ENCODE measurements around the gene LBHD1. TPM values are rescaled to one million over a fixed set of nuclear protein-coding genes. Genes with fewer than 3 reads are reported as not detected.
A peak's percentile ranks its signal among the peaks of the same experiment; 100 is the strongest.

Gene LBHD1
- total and polyA plus RNA-seq, 2 of the 13 experiments (the other 11 are each of a cell fraction or from before 2014, with no cell fraction given), result 3.2 to 3.7 TPM

DNA sequence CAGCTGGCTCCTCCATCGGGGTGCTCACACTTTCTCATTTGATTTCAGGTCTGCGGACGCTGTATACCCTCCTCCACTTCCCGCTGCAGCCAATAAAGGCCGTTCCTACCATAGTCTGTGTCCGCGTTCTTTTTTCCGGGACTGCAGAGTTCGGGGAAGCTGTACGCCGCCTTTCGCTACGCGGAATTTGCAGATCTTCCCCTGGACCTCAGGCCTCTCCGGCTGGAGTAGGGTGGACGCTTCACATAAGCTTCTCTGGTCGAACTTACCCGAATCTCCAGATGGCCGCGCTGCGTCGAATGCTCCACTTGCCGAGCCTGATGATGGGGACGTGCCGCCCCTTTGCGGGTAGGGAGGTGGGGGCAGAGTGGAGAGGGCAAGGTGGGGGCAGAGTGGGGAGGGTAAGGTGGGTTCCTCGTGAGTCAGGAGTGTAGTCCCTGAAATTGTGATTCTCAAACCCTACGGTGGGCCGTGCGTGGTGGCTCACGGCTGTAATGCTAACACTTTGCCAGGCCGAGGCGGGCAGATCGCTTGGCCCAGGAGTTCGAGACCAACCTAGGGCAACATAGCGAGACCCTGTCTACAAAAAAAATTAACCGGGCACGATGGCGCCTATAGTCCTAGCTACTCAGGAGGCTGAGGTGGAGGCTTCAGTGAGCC lies 6.3 kb downstream of the LBHD1 start (continued):
- TF ChIP-seq ZNF746 (CRISPR knock-in tag; IDR thresholded peaks at IDR 0.05) (peak; percentile 54; the same call in 1 of the 2 replicates), RFXAP (CRISPR knock-in tag; IDR thresholded peaks at IDR 0.05; ENCODE audit: borderline replicate concordance) (no peak), ZNF329 (CRISPR knock-in tag; IDR thresholded peaks at IDR 0.05; ENCODE audit: low read depth) (no peak), PRMT3 (CRISPR knock-in tag; IDR thresholded peaks at IDR 0.05; ENCODE audit: borderline replicate concordance, low read depth) (no peak), ZNF256 (CRISPR knock-in tag; conservative IDR thresholded peaks at IDR 0.05) (no peak), KLF12 (CRISPR knock-in tag; IDR thresholded peaks at IDR 0.05; ENCODE audit: borderline replicate concordance) (0 out of 2 replicates have a peak, but pooled peaks have one; percentile 16), POLR2AphosphoS5 (IDR thresholded peaks at IDR 0.05; ENCODE audit: low read depth, low read length) (peak; percentile 38; the same call in 1 of the 2 replicates), HNRNPL (IDR thresholded peaks at IDR 0.05; ENCODE audit: low read depth, low read length) (no peak; the same call in 1 of the 2 replicates), IKZF4 (CRISPR knock-in tag; IDR thresholded peaks at IDR 0.05; ENCODE audit: borderline replicate concordance, low read depth, not compliant biosample characterization) (no peak), PTBP1 (IDR thresholded peaks at IDR 0.05; ENCODE audit: low read depth, low read length, poor library complexity, severe bottlenecking) (peak; percentile 11), RAD21 (CRISPR knock-in tag; IDR thresholded peaks at IDR 0.05) (0 out of 2 replicates have a peak, but pooled peaks have one; percentile 4), ZNF563 (CRISPR knock-in tag; IDR thresholded peaks at IDR 0.05) (0 out of 2 replicates have a peak, but pooled peaks have one; percentile 20), FOXA3 (CRISPR knock-in tag; IDR thresholded peaks at IDR 0.05) (no peak), TP53 (CRISPR knock-in tag; conservative IDR thresholded peaks at IDR 0.05) (no peak), ZNF138 (CRISPR knock-in tag; IDR thresholded peaks at IDR 0.05; ENCODE audit: low read depth) (peak; percentile 56; the same call in 1 of the 2 replicates), RBAK (CRISPR knock-in tag; IDR thresholded peaks at IDR 0.05) (0 out of 2 replicates have a peak, but pooled peaks have one; percentile 39), TOE1 (CRISPR knock-in tag; IDR thresholded peaks at IDR 0.05) (no peak), RCOR2 (CRISPR knock-in tag; IDR thresholded peaks at IDR 0.05) (no peak), ZNF569 (CRISPR knock-in tag; IDR thresholded peaks at IDR 0.05; ENCODE audit: borderline replicate concordance) (0 out of 2 replicates have a peak, but pooled peaks have one; percentile 18), MTA1 (CRISPR knock-in tag; IDR thresholded peaks at IDR 0.05; ENCODE audit: borderline replicate concordance) (0 out of 2 replicates have a peak, but pooled peaks have one; percentile 30), SMAD9 (CRISPR knock-in tag; IDR thresholded peaks at IDR 0.05) (0 out of 2 replicates have a peak, but pooled peaks have one; percentile 12), ZEB1 (IDR thresholded peaks at IDR 0.05; ENCODE audit: insufficient replicate concordance, low read depth) (peak; percentile 16)
- TF ChIP-seq, protein P1, sequence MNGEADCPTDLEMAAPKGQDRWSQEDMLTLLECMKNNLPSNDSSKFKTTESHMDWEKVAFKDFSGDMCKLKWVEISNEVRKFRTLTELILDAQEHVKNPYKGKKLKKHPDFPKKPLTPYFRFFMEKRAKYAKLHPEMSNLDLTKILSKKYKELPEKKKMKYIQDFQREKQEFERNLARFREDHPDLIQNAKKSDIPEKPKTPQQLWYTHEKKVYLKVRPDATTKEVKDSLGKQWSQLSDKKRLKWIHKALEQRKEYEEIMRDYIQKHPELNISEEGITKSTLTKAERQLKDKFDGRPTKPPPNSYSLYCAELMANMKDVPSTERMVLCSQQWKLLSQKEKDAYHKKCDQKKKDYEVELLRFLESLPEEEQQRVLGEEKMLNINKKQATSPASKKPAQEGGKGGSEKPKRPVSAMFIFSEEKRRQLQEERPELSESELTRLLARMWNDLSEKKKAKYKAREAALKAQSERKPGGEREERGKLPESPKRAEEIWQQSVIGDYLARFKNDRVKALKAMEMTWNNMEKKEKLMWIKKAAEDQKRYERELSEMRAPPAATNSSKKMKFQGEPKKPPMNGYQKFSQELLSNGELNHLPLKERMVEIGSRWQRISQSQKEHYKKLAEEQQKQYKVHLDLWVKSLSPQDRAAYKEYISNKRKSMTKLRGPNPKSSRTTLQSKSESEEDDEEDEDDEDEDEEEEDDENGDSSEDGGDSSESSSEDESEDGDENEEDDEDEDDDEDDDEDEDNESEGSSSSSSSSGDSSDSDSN (CRISPR knock-in tag; IDR thresholded peaks at IDR 0.05), result peak; percentile 33; the same call in 1 of the 2 replicates
- TF ChIP-seq, protein P2, sequence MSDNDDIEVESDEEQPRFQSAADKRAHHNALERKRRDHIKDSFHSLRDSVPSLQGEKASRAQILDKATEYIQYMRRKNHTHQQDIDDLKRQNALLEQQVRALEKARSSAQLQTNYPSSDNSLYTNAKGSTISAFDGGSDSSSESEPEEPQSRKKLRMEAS (IDR thresholded peaks at IDR 0.05), result peak; percentile 45; the same call in 1 of the 2 replicates
- TF ChIP-seq, protein P3, sequence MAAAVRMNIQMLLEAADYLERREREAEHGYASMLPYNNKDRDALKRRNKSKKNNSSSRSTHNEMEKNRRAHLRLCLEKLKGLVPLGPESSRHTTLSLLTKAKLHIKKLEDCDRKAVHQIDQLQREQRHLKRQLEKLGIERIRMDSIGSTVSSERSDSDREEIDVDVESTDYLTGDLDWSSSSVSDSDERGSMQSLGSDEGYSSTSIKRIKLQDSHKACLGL (CRISPR knock-in tag; IDR thresholded peaks at IDR 0.05), result no peak

Measured in HepG2 (cell line).